GDM1 (cell line): ENCODE data around the gene PET100.

ENCODE experiments used
- DNase-seq: peaks from one replicate; lab custom pipeline; 2025; lab: John Stamatoyannopoulos, UW

PET100 gene

DNA sequence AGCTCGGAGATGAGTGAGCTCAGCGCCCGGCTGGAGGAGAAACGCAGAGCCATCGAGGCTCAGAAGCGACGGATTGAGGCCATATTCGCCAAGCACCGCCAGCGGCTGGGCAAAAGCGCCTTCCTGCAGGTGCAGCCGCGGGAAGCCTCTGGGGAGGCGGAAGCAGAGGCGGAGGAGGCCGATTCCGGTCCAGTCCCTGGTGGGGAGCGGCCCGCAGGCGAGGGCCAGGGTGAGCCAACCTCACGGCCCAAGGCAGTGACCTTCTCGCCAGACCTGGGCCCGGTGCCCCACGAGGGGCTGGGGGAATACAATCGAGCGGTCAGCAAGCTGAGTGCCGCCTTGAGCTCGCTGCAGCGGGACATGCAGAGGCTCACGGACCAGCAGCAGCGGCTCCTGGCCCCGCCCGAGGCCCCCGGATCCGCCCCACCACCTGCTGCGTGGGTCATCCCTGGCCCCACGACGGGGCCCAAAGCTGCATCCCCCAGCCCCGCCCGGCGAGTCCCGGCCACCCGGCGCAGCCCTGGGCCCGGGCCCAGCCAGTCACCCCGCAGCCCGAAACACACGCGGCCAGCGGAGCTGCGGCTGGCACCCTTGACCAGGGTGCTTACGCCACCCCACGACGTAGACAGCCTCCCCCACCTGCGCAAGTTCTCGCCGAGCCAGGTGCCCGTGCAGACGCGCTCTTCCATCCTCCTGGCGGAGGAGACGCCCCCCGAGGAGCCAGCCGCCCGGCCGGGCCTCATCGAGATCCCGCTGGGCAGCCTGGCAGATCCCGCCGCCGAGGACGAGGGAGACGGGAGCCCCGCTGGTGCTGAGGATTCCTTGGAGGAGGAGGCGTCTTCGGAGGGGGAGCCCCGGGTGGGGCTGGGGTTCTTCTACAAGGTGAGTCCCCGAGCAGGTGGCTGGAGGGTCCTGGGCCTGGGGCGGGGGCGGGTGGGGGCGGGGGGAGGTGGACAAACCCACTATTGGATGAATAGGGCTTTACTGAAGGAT is 17.0 kb upstream of the PET100 start:
- DNase-seq: no peak

DNA sequence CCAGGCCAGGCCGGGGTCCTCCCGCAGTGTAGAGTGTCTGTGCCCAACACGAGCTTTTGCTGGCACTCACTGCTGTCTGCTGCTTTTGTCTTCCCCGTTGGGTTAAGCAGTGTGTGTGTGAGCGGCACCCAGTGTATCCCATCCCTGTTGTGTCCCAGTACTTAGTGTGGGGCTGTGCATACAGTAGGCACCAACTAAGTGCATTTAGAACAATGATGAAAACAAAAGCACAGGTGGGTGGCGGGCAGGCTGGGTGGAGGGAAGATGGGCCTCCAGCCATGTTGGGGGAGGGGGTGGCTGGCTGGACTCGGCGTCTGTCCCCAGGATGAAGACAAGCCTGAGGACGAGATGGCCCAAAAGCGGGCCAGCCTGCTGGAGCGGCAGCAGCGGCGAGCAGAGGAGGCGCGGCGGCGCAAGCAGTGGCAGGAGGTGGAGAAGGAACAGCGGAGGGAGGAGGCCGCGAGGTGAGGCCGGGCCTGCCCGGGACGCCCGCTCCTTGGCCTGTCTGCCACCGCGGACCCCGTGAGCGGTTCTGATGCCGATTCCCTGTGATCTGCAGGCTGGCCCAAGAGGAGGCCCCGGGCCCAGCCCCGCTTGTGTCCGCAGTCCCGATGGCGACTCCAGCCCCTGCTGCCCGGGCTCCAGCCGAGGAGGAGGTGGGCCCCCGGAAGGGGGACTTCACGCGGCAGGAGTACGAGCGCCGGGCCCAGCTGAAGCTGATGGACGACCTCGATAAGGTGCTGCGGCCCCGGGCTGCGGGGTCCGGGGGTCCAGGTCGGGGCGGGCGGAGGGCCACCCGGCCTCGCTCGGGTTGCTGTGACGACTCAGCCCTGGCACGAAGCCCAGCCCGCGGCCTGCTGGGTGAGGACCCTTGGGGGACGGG is 14.5 kb upstream of the PET100 start:
- DNase-seq: no peak

DNA sequence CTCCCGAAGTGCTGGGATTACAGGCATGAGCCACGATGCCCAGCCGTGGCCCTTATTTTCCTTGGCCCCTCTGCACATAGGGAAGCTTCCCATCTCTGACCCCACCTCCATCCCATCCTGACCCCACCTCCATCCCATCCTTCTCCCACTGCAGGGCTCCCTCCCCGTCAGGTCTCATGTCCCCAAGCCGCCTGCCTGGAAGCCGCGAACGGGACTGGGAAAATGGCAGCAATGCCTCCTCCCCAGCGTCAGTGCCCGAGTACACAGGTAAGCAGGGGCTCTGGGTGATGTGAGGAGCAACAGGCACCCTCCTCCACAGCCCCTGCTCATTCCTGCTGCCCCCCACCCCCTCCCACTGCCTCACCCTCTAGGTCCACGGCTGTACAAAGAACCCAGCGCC is 12.4 kb upstream of the PET100 start:
- DNase-seq: no peak

GRCh38 chr19:7617735-7618134 is 11.9 kb upstream of the PET100 start:
- DNase-seq: no peak

- no peak for DNase-seq
These were observed 11.2 kb upstream of the PET100 start for GRCh38 chr19:7618348-7618747.

- no peak for DNase-seq
These were observed 10.7 kb upstream of the PET100 start for GRCh38 chr19:7618771-7619510.

- no peak for DNase-seq
These were observed 9.7 kb upstream of the PET100 start for GRCh38 chr19:7619671-7620441.

DNA sequence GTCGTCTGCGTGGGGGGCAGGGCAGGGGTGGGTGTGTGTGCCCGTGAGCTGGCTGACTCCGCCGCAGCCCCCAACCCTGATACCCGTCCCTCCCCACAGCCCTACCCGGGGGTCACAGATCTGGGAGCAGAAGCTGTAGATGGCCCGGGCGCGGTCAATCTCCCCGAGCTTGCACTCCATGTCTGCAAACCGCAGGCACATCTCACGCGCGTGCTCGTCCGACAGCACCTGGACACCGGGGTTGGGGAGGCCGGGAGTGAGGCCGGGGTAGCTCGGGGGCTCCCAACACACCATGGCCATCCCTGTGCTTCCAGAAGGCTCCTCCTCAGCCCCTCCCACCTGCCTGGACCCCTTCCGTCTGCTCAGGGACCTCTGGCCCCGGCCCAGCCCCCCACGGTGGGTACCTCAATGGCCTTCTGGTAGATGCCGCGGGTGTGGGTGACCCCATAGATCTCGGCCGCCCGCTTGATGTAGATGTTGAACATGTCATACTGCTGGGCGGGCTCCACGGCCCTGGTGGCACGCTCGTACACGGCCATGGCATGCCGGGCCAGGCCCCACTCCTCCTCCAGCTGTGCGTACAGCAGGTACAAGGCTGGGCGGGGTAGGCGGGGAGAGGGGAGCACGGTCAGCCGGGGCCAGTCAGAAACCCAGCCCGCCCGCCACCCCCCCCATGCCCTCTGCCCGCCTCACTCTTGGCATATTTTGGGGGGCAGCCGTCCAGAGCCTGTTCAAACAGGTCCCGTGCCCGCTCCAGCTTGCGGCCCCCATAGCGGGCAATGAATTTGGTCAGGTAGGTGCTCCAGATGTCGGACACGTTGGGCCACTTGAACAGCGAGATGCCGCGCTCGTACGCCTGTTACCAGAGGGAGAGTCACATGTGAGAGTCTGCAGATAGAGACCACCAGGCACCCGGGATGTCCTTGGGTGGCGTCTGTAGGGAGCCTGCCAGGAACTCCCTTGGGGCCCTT is 8.9 kb upstream of the PET100 start:
- no peak for DNase-seq

- DNase-seq: no peak
These were observed 6.5 kb upstream of the PET100 start for GRCh38 chr19:7622933-7623685.

GRCh38 chr19:7623725-7624603 is 5.6 kb upstream of the PET100 start:
- DNase-seq: no peak

- no peak for DNase-seq
These were observed 4.8 kb upstream of the PET100 start for GRCh38 chr19:7624810-7625209.

GRCh38 chr19:7625763-7626372 is 3.7 kb upstream of the PET100 start:
- no peak for DNase-seq

DNA sequence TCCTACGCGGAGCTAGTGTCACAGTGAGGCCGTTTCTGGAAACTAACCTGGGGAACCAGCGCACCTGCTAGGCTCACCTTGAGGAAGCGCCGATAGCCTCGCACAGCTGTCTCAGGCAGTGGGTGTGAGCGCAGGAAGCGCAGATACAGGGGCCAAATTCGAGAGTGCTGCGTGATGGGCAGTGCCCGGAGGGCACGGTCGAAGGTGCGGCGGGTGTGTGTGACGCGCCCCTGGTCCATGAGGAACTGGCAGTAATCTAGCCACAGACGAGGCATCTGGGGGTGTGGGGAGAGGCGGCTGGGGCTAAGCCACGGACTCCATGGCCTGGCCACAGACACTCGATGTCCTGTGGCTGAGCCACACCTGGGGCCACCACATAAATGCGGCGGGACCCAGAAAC is 2.4 kb upstream of the PET100 start:
- no peak for DNase-seq

DNA sequence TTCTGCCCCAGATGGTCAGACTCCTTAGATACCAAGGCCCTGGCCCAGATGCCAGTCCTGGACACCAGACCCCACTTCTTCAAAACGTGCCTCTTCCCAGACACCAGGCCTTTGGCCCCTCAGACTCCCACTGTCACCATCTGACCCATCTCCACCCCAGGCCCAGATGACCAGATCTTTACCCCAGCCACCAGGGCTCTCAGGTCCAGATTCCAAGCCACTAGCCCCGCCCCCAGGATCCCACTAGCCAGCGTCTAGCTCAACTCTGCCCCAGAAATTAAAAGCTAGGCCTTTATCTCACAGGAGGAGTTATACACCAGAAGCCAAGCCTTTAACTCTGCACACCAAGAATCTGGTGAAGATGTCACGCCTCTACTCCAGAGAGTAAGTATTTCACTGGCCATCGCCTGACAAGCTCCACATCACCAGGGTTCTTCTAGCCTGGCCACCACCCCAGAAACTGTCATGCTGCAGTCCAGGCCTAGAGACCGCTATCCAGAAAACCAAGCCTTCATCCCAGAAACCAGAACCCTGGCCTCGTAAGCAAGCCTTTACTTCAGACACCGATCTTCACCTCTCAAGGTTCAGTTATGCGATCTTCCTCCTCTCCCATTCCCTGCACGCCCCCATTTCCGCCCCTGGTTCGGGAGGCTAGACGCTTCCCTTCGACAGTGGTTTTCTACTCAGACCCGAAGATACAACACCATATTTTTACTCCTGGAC is 843 bp upstream of the PET100 start:
- DNase-seq: no peak

GRCh38 chr19:7631577-7631976 is 2.0 kb downstream of the PET100 start:
- DNase-seq: no peak

- DNase-seq: no peak
These were observed 3.0 kb downstream of the PET100 start for GRCh38 chr19:7632340-7633203.
